CD14-positive monocyte (primary cell): Measurements from ENCODE around the gene UQCR10. TPM values are rescaled to one million over a fixed set of nuclear protein-coding genes. Genes with fewer than 3 reads are reported as not detected.
"Not testable (repeated sequence)": the region's sequence is repeated elsewhere in the genome, so short reads cannot be mapped to it uniquely, and the experiment has no call there.

Experiments used
- DNase-seq, 3 donors: peaks; one replicate each; pipeline ENCODE4 v3.0.0-alpha.2; 2011 to 2022
- H2AFZ ChIP-seq: 2 replicates; pipeline ENCODE4 v1.6.0; 2012; ENCODE audit warnings: mild to moderate bottlenecking, low read depth, low read length, inconsistent platforms; ENCODE audit not compliant: insufficient read depth, poor library complexity, severe bottlenecking
- H3K27ac ChIP-seq, 2 donors: 1 replicate in 1 of 2; 2 replicates in 1 of 2; pipeline ENCODE4 v1.5.1; 2012 to 2013; ENCODE audit warnings: low read length in 2 of 2, control low read depth in 1 of 2, inconsistent platforms in 1 of 2, low read depth in 1 of 2, mild to moderate bottlenecking in 1 of 2
- H3K27me3 ChIP-seq, 2 donors: one replicate each; pipeline versions ENCODE4 v1.6.0 to v1.6.1; 2011 to 2013; ENCODE audit warnings: low read length in 2 of 2; ENCODE audit not compliant: control insufficient read depth in 2 of 2, insufficient read depth in 2 of 2
- H3K36me3 ChIP-seq, 2 donors: replicated peaks in 1 of 2; 1 replicate in 1 of 2; 2 replicates in 1 of 2; pipeline versions ENCODE4 v1.5.1 to v1.6.1; 2012 to 2013; ENCODE audit warnings: low read length in 2 of 2, control low read depth in 1 of 2, inconsistent platforms in 1 of 2, mild to moderate bottlenecking in 1 of 2; ENCODE audit not compliant: insufficient read depth in 2 of 2, control insufficient read depth in 1 of 2
- H3K4me1 ChIP-seq, 2 donors: 1 replicate in 1 of 2; 2 replicates in 1 of 2; pipeline versions ENCODE4 v1.5.1 to v1.6.1; 2012 to 2013; ENCODE audit warnings: low read length in 2 of 2, control low read depth in 1 of 2, inconsistent platforms in 1 of 2, mild to moderate bottlenecking in 1 of 2, moderate library complexity in 1 of 2; ENCODE audit not compliant: insufficient read depth in 2 of 2, control insufficient read depth in 1 of 2
- H3K4me2 ChIP-seq: replicated peaks from 2 replicates; pipeline ENCODE3; 2012; ENCODE audit warnings: low read length, moderate library complexity, mild to moderate bottlenecking; ENCODE audit not compliant: poor library complexity, severe bottlenecking; ENCODE audit errors: extremely low read depth
- H3K4me3 ChIP-seq, 3 experiments: fragments of 200-600 bp in 1 of 3; sonication (generic) in 1 of 3; replicated peaks in 1 of 3; 1 replicate in 2 of 3; 2 replicates in 1 of 3; pipeline ENCODE4 v1.5.1; 2011 to 2013; ENCODE audit warnings: low read length in 3 of 3, mild to moderate bottlenecking in 3 of 3, control low read depth in 2 of 3, low read depth in 2 of 3, inconsistent platforms in 1 of 3, moderate library complexity in 1 of 3
- H3K79me2 ChIP-seq: 2 replicates; pipeline ENCODE4 v1.6.0; 2012; ENCODE audit warnings: mild to moderate bottlenecking, control low read depth, inconsistent platforms, low read length, moderate library complexity; ENCODE audit not compliant: insufficient read depth
- H3K9ac ChIP-seq: 2 replicates; pipeline ENCODE4 v1.6.0; 2017; ENCODE audit warnings: low read length, mild to moderate bottlenecking; ENCODE audit not compliant: insufficient read depth, poor library complexity, severe bottlenecking
- H3K9me3 ChIP-seq, 2 donors: replicated peaks in 1 of 2; 1 replicate in 1 of 2; 2 replicates in 1 of 2; pipeline versions ENCODE4 v1.5.1 to v1.6.1; 2012 to 2013; ENCODE audit warnings: low read length in 2 of 2, control low read depth in 1 of 2; ENCODE audit not compliant: control insufficient read depth in 1 of 2, insufficient read depth in 1 of 2
- H4K20me1 ChIP-seq: 2 replicates; pipeline ENCODE4 v1.6.0; 2012; ENCODE audit warnings: mild to moderate bottlenecking, low read length, control low read depth, moderate library complexity; ENCODE audit not compliant: insufficient read depth
- H3K27ac Mint-ChIP-seq, 7 donors: one replicate each; pipeline ENCODE4 v1.8.0; 2020; ENCODE audit warnings: mild to moderate bottlenecking in 7 of 7, mixed read lengths in 7 of 7, moderate library complexity in 6 of 7, inconsistent platforms in 2 of 7
- H3K27me3 Mint-ChIP-seq, 3 donors: one replicate each; pipeline ENCODE4 v1.8.0; 2021 to 2022; ENCODE audit warnings: low read depth in 3 of 3, mild to moderate bottlenecking in 3 of 3, mixed read lengths in 3 of 3, moderate library complexity in 3 of 3, inconsistent platforms in 1 of 3
- H3K36me3 Mint-ChIP-seq, 2 donors: one replicate each; pipeline ENCODE4 v1.8.0; 2020; ENCODE audit warnings: mixed read lengths in 2 of 2, inconsistent platforms in 1 of 2, mild to moderate bottlenecking in 1 of 2
- H3K4me1 Mint-ChIP-seq: one replicate; pipeline ENCODE4 v1.8.0; 2020; ENCODE audit warnings: mild to moderate bottlenecking, mixed read lengths
- H3K4me3 Mint-ChIP-seq, 2 donors: one replicate each; pipeline ENCODE4 v1.8.0; 2020; ENCODE audit warnings: mild to moderate bottlenecking in 2 of 2, mixed read lengths in 2 of 2, moderate library complexity in 1 of 2
- H3K9me3 Mint-ChIP-seq, 7 donors: one replicate each; pipeline ENCODE4 v1.8.0; 2020 to 2022; ENCODE audit warnings: mixed read lengths in 7 of 7, mild to moderate bottlenecking in 6 of 7, moderate library complexity in 6 of 7, inconsistent platforms in 2 of 7
- WGBS: methylation state at CpG from one replicate; pipeline ENCODE4 v1.1.5; 2013; ENCODE audit warnings: missing lambda C conversion rate; ENCODE audit not compliant: insufficient coverage; 5-methylcytosine and 5-hydroxymethylcytosine counted together
- intact Hi-C, 2 donors: fragments of 100-400 bp; cut with micrococcal nuclease; formaldehyde crosslinking; loops; one replicate each; pipeline versions ENCODE4 v1.15.0 to v1.15.1; 2023
- polyA plus RNA-seq, 3 donors: library from polyadenylated mRNA; depleted of rRNA in 1 of 3; unstranded in 2 of 3; stranded (reverse) in 1 of 3; fragments of 300-500 nt in 2 of 3; fragments of >200 nt in 1 of 3; fragmentation: Illumina TruSeq in 2 of 3; gene quantifications; 1 replicate in 2 of 3; 2 replicates in 1 of 3; pipeline ENCODE4 v1.2.3, GENCODE V29; 2012 to 2021
- TF ChIP-seq, protein P1 (sequence below): fragments of 200-600 bp; IDR thresholded peaks from one replicate; pipeline ENCODE4 v1.8.0; 2022; ENCODE audit warnings: antibody characterized with exemption, mild to moderate bottlenecking

The UQCR10 gene
- polyA plus RNA-seq, 3 donors, result 99.0 to 314 (median 287) TPM

DNA sequence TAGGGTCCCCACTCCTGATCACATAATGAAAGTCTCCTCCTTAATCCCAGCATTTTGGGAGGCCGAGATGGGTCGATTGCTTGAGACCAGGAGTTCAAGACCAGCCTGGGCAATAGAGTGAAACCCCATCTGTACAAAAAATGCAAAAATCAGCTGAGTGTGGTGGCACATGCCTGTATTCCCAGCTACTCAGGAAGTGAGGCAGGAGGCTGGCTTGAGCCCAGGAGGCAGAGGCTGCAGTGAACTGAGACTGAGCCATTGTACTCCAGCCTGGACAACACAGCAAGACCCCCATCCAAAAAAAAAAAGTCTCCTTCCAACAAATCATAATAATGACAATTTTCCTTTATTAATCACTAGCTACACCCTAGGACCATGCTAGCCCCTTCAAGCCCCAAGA, 15.5 kb upstream of the UQCR10 start:
- H3K27me3 Mint-ChIP-seq, result peaks cover 0 to 4% (median 0%) of the 10 kb centered on the region in 3 donors
- no peak for DNase-seq
- no peaks in the 10 kb centered on the region for H3K9me3 Mint-ChIP-seq
- no peak overlapping the region for H2AFZ ChIP-seq
- H3K9ac ChIP-seq, result no peak overlapping the region
- H3K36me3 ChIP-seq, result peaks cover 22 to 43% of the 10 kb centered on the region in 2 donors
- no peaks in the 10 kb centered on the region for H4K20me1 ChIP-seq
- H3K27ac ChIP-seq, result peak overlapping the region; percentile 66 to 87
- 100% methylated on average over 2 of the region's 2 CpGs for WGBS
- intact Hi-C loops, result no loop called here
- H3K4me2 ChIP-seq, result no peak overlapping the region
- peaks cover 21% of the 10 kb centered on the region for H3K4me1 Mint-ChIP-seq
- H3K4me1 ChIP-seq, result peaks cover 19 to 21% of the 10 kb centered on the region in 2 donors
- TF ChIP-seq, protein P1, sequence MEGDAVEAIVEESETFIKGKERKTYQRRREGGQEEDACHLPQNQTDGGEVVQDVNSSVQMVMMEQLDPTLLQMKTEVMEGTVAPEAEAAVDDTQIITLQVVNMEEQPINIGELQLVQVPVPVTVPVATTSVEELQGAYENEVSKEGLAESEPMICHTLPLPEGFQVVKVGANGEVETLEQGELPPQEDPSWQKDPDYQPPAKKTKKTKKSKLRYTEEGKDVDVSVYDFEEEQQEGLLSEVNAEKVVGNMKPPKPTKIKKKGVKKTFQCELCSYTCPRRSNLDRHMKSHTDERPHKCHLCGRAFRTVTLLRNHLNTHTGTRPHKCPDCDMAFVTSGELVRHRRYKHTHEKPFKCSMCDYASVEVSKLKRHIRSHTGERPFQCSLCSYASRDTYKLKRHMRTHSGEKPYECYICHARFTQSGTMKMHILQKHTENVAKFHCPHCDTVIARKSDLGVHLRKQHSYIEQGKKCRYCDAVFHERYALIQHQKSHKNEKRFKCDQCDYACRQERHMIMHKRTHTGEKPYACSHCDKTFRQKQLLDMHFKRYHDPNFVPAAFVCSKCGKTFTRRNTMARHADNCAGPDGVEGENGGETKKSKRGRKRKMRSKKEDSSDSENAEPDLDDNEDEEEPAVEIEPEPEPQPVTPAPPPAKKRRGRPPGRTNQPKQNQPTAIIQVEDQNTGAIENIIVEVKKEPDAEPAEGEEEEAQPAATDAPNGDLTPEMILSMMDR, result no peak
- H3K4me3 ChIP-seq, result no peak overlapping the region
- H3K9me3 ChIP-seq, result no peaks in the 10 kb centered on the region
- no peaks in the 10 kb centered on the region for H3K27me3 ChIP-seq
- H3K36me3 Mint-ChIP-seq, result peaks cover 40 to 55% of the 10 kb centered on the region in 2 donors
- H3K4me3 Mint-ChIP-seq, result no peak overlapping the region
- peaks cover 12% of the 10 kb centered on the region for H3K79me2 ChIP-seq
- peak overlapping the region; percentile 85 to 94 (median 92) for H3K27ac Mint-ChIP-seq

DNA sequence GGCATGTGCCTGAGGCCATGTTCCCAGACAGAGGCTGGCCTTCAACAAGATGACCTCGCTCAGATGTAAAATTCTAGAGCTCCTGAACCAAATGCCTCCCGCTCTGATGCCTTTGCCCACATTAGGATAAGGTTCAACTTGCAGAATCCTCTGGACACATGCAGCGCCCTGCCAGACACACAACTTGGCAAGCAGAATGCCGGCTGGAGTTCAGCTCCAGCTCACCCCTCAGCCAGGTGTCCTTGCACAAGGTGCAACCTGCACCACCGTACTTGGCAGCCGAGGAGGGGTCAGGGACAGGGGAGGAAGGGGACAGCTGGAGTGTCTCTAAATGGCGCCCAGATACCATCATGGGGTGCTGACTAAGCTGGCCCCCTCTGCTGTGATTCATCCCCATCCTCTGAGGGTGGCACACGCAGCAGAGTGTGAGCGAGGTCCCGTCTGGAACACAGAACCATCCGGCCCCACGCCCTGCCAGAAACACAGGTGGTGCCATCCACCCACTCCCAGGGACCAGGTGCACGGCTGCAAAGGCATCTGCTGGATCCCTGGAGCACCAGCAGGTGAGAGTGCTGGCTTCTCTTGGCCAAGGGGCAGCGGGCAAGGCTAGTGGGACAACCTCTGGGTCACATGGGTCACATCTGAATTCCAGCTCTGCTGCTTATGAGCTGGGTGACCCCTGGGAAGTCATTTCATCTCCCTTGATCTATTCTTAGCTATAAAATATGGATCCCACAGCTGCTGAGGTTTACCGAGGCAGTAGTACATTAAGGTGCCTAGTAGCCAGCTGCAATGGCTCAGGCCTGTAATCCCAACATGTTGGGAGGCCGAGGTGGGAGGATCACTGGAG, 13.1 kb upstream of the UQCR10 start:
- Mint-ChIP-seq H3K27ac (no peak overlapping the region), H3K4me3 (no peak overlapping the region), H3K36me3 (peaks cover 22 to 37% of the 10 kb centered on the region in 2 donors), H3K9me3 (no peaks in the 10 kb centered on the region), H3K4me1 (peaks cover 21% of the 10 kb centered on the region), H3K27me3 (peaks cover 0 to 4% (median 0%) of the 10 kb centered on the region in 3 donors)
- TF ChIP-seq, protein P1, result no peak
- Histone ChIP-seq H3K4me2 (no peak overlapping the region), H2AFZ (no peak overlapping the region), H3K9me3 (no peaks in the 10 kb centered on the region), H3K4me1 (peaks cover 19 to 21% of the 10 kb centered on the region in 2 donors), H3K9ac (no peak overlapping the region), H4K20me1 (peaks cover 2% of the 10 kb centered on the region), H3K4me3 (no peak overlapping the region), H3K27ac (no peak overlapping the region), H3K79me2 (peaks cover 15% of the 10 kb centered on the region), H3K27me3 (no peaks in the 10 kb centered on the region), H3K36me3 (peaks cover 3 to 30% of the 10 kb centered on the region in 2 donors)
- no peak for DNase-seq
- 94% methylated on average over 15 of the region's 16 CpGs for WGBS
- intact Hi-C loops, result no loop called here

GRCh38 chr22:29754658-29755395, 12.3 kb upstream of the UQCR10 start:
- H3K4me2 ChIP-seq, H3K9ac ChIP-seq, H3K4me3 ChIP-seq, H3K9me3 Mint-ChIP-seq, H4K20me1 ChIP-seq, H3K27me3 ChIP-seq, DNase-seq, H3K27me3 Mint-ChIP-seq, H3K9me3 ChIP-seq, intact Hi-C loops, H3K27ac ChIP-seq, H3K4me3 Mint-ChIP-seq, H2AFZ ChIP-seq: not testable (repeated sequence)
- Histone ChIP-seq H3K36me3 (peaks cover 3 to 30% of the 10 kb centered on the region in 2 donors), H3K4me1 (peaks cover 19 to 21% of the 10 kb centered on the region in 2 donors), H3K79me2 (peaks cover 16% of the 10 kb centered on the region)
- Mint-ChIP-seq H3K36me3 (peaks cover 22 to 31% of the 10 kb centered on the region in 2 donors), H3K27ac (peak overlapping the region in 1 of 7 donors; percentile 24), H3K4me1 (peaks cover 21% of the 10 kb centered on the region)
- WGBS, result 96% methylated on average over 8 of the region's 11 CpGs
